NCI-H510A treated with DMSO at 0.1 percent for 48 hours (cell line): ENCODE results near the gene RSF1.

Experiments used
- DNase-seq: peaks from one replicate; lab custom pipeline; 2025; lab: John Stamatoyannopoulos, UW

The RSF1 gene

GRCh38 chr11:77750394-77751156 is 69.9 kb downstream of the RSF1 start:
- no peak for DNase-seq

- no peak for DNase-seq
Measured at GRCh38 chr11:77749232-77749631, 71.3 kb downstream of the RSF1 start.

- no peak for DNase-seq
Measured at GRCh38 chr11:77748266-77748665, 72.3 kb downstream of the RSF1 start.

- DNase-seq, result no peak
Measured at GRCh38 chr11:77747381-77747969, 73.0 kb downstream of the RSF1 start.

GRCh38 chr11:77736473-77736872 is 84.0 kb downstream of the RSF1 start:
- DNase-seq, result no peak

- DNase-seq, result no peak
Measured at GRCh38 chr11:77734890-77735289, 85.6 kb downstream of the RSF1 start.

GRCh38 chr11:77732143-77732542 is 88.4 kb downstream of the RSF1 start:
- DNase-seq, result no peak

GRCh38 chr11:77730789-77731188 is 89.7 kb downstream of the RSF1 start:
- DNase-seq, result no peak

- no peak for DNase-seq
Measured at GRCh38 chr11:77729063-77729462, 91.5 kb downstream of the RSF1 start.

- DNase-seq, result no peak
Measured at GRCh38 chr11:77728203-77728786, 92.2 kb downstream of the RSF1 start.

GRCh38 chr11:77726524-77726923 is 94.0 kb downstream of the RSF1 start:
- no peak for DNase-seq

- DNase-seq, result no peak
Measured at GRCh38 chr11:77725433-77725832, 95.1 kb downstream of the RSF1 start.

- no peak for DNase-seq
Measured at GRCh38 chr11:77724636-77725035, 95.9 kb downstream of the RSF1 start.

- DNase-seq, result no peak
Measured at GRCh38 chr11:77723024-77723423, 97.5 kb downstream of the RSF1 start.

- DNase-seq, result no peak
Measured at GRCh38 chr11:77710358-77710757, 110.2 kb downstream of the RSF1 start.

GRCh38 chr11:77705876-77706579 is 114.5 kb downstream of the RSF1 start:
- no peak for DNase-seq

- no peak for DNase-seq
Measured at GRCh38 chr11:77705195-77705875, 115.2 kb downstream of the RSF1 start.

- DNase-seq, result no peak
Measured at GRCh38 chr11:77704029-77704428, 116.5 kb downstream of the RSF1 start.

- no peak for DNase-seq
Measured at GRCh38 chr11:77699425-77699824, 121.1 kb downstream of the RSF1 start.

- DNase-seq, result no peak
Measured at GRCh38 chr11:77698896-77699295, 121.6 kb downstream of the RSF1 start.

- no peak for DNase-seq
Measured at GRCh38 chr11:77697865-77698264, 122.7 kb downstream of the RSF1 start.

- no peak for DNase-seq
Measured at GRCh38 chr11:77695417-77695816, 125.1 kb downstream of the RSF1 start.
